ENCODE data around the gene FMN1.

The FMN1 gene

DNA sequence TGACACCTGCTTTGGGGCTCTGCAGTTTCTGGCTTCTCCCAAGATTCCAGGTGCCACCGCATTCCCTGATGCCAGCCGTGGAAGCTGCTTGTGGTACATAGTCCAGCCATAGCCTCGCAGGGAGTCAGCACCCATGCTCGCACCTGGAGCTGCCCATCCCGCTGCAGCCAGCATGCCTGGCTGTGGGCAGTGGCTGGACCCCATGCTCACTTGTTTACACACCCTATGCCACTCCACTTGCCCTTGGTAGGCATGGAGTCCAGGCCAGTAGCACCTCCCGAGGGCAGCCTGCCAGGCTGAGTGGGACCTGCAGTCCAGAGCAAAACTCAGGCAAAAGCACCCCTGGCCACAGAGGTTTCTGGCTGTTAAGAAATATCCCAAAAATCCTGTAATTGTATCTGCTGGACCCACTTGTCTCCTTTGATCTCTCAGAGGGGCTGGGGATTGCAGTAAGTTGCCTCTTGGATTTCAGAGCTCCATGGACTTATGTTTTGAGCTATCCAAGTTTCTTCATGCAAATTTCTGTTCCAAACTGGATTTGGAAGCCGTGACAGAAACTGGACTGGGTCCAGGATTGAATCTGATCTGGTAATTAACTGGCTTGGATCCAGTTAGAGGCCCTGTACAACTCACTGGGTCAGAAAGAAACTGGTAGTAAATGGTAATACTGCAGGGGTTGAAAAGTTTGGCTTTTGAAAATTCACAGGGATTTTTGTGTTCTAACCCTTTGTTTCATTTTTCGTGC, 149.3 kb downstream of the FMN1 start:
- DNase-seq = no peak

DNA sequence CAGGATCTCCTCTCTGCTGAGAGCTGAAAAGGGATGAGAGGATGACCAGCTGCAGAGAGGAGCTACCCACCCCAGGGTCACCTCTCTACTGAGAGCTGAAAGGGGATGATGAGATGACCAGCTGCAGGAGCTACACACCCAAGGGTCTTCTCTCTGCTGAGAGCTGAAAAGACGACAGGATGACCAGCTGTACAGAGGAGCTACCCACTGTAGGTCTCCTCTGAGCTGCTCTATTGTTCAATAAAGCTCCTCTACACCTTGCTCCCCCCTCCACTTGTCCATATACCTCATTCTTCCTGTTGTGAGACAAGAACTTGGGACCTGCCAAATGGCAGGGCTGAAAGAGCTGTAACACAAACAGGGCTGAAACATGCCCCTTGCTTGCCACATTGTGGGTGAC, 149.9 kb downstream of the FMN1 start:
- no peak for DNase-seq

DNA sequence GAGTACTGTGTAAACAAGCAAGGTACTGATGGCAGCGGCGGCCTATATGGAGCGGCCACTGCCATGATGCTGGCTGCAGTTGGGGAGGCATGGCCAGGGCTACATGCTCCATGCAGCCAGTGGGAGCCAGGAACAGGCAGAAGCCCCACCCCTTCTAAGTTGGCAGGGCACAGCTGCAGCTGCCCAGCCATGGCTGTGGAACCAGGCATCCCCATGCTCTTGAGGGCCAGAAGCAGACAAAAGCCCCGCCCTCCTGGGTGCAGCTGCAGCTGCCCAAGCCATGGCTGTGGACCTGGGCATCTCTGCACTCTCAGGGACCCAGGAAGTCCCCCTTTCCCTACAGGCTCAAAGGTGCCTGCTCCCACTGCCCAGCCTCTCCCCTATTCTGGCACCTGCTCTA, 150.9 kb downstream of the FMN1 start:
- DNase-seq = no peak

DNA sequence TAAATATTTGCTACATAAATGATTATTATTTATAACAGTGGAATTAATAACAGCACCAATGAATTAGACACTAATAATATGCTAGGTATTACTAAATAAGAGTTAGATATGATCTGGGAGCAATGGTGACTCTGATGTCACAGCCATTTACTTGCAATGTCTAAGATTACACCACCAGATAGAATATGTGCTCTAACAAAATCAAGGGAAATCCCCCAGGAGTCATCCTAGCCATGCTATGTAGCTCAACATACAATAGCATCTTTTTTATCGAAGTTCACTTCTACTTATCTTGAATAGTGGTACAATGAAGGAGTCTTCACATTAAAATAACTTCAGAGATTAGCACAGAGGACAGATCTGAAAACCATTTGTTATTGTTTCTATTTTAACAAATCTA, 154.0 kb downstream of the FMN1 start:
- no peak for DNase-seq

DNA sequence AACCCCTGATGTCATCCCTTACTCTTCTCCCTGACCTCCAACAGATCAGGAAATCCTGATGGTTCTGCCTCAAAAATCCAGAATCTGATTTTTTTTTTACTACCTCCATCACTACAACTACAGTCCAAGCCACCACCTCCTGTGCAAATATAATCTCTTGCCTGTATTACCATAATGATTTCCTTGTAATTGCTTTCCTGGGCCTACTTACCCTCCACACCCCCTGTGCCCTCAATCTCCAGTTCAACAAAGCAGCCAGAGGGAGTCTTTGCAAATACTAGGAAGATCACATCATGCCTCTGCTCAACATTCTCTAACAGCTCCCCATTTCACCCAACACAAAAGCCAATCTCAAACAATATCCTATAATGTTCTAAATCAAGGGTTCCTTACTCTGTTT, 159.9 kb downstream of the FMN1 start:
- no peak for DNase-seq

DNA sequence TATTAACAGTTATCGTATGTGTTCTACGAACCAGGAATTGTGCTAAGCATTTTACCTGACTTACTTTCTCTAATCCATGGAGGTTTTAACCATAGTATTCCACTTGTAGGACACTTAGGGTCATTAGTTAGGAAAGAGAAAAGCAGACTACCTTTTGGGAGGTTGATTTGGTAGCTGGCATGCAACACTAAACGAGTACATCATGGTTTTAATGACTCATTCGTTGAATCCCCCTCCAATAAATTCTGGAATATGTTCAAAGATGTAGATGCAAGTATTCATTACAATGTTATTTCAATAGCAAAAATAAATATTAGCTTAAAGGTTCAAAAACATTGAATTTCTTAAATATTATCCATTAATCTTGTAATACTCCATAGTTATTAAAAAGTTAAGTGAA, 162.5 kb downstream of the FMN1 start:
- no peak for DNase-seq

DNA sequence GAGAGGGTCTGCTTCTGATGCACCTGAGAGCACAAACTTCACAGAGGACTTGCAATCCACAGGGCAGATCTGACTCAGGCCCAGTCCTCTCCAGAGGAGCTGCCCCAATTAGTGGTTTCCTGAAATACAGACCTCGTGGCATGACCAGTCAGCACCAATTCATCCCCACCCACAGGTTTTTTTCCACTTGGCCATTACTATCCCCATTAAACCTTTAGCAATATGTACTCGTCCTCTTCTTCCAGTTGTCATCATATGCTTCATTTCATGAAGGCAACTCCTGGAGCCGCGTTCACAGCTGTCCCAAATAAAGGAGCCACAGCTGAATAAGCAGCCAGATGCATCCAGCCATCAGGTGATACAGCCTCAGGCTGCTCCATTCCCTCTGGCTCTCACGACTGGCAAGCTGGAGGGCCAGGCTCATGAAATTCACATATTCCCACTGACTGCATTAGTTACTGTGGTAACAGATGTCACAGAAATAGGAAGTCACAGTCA, 163.1 kb downstream of the FMN1 start:
- DNase-seq = no peak

DNA sequence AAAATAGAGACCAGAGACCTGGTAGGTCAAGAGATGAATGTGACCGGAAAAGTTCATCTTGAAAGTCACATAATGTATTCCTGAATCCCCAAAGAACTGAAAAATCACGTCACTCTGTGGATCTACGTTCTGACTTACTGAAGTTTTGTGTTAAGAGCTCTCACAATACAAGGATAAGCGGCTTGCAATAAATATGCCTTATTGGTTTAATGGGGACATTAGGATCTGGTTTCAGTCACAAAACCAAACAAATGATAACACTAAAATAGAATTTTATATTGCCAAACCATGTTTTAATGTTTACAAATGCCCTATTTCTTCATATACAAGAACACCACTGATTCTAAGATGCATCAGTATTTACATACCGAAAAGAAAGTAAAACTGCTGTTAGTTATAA, 164.2 kb downstream of the FMN1 start:
- DNase-seq = no peak

DNA sequence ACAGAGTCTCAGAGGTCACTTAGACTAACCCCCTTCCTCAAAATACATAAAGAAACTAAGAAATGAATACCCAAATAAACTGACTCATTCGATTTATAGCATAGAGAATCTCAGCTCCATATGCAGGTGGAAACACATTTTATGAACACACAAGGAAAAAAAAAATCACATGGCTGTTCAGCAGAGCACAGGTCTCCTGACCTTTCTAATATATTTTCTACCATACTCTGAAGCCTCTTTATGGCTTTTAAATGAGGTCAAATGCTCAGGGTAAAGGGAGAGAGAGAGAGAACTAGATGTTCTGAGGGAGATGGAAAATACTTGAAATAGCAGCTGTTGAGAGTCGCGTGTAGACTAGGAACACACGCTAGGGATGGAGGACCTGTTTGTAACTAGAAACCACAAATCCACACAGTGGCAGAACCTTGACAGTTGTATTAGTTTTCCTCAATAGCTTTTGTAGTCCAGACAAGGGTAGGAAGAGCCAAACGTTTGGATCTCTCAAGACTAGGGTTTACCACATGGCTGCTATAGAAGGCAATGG, 165.3 kb downstream of the FMN1 start:
- no peak for DNase-seq

DNA sequence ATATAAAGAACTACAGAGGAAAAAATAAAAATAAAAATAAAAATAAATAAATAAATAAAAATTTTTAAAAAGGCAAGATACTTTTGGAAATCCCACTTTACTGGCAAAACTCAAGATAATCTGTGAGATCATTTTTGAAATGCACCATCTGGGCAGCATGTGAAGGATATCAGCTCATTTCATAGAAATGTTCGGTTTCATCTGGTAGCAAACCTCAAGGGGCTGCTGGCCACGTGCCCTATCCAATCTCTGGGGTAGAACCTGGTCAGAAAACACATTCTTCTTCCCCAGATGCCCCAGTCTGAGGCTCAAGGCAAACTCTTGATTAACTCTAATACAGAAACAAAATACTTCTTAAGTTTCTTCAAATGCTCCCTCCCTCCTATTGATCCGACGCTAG, 166.0 kb downstream of the FMN1 start:
- no peak for DNase-seq

DNA sequence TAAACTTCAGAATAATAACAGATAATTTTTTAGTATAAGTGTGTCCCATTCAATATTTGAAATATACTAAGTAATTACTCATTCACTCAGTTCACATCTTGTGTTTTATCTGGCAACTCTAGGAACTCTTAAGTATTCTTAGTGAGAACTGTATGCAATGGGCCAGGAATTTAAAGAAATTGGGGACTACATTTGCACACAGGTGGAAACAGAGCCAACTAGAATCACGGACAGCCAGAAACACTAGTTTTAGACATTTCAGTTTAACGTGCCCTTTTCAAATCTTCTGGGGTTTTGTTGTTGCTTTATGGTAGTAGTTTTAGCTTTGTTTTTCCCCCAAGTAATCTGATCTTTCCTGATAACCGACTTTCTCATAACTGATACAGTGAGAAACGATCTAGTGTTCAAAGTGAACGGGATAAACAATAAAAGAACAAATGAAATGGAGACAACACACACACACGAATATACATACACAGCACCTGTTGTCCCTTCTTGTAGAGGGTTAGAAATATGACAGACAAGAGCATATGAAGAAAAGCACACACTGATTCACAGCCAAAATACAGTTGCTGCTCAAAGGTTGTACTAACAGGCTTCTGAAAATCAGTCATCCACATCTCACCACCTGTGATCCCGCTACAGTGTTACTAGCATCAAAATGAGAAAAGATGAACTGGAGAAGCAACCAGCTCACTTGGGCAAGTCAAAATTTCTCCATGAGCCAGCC, 167.0 kb downstream of the FMN1 start:
- no peak for DNase-seq

DNA sequence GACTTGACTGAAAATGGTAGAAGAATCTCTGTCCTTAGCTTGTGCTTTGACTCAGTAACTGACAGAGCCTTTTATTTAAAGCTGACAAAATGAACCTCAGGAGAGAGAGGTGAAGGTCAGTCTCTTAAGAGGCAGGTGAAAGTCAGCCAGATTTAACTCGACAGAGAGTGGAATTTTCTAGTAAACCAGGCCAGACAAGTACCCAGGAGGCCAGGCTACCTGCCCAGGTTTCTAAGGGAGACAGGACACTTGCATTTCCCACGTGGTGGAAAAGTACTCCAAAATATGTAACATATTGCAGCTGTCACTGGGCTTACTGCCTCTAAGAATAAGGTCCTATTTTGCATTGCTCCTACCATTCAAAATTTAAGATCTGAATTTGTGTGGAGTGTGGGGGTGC, 167.9 kb downstream of the FMN1 start:
- DNase-seq = no peak

DNA sequence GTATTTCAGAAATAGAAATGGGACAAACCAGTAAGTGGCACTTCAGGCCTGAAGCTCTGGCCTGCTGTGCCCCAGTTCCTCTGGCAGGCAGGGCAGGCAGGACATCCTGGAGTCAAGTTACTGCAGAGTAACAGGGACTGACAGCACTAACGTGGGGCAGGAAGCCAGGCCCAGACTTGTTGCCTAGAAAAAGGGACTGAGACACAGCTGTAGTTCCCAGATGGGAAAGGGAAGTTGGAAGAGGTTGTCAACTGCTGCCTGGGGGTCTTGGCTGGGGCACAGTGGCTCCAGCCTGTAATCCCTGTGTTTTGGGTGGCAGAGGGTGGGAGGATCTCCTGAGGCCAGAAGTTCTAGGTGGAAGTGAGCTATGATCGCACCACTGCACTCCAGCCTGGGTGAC, 171.9 kb downstream of the FMN1 start:
- DNase-seq = no peak

DNA sequence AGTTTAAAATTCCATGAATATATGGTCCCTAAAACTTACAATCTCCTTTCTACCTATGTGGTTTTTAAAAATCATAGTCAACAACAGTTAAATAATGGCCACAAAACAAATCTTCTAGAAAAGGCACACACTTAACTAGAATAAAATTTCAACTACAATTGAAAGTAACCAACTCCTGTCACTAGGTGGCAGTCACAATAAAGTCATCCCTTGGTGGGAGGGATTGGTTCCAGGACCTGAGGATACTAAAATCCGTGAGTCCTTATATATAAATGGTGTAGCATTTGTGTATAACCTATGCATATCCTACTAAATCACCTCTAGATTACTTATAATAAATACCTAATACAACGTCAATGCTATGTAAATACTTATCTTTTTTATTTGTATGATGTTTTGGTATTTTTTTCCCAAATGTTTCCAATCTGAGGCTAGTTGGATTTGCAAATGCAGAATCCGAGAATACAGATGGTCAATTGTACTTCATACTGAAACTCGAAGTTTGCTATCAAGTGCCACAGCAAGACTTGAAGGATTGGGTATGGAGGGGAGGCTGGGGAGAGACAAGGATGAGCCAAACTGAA, 172.6 kb downstream of the FMN1 start:
- peak; percentile 41 for DNase-seq

DNA sequence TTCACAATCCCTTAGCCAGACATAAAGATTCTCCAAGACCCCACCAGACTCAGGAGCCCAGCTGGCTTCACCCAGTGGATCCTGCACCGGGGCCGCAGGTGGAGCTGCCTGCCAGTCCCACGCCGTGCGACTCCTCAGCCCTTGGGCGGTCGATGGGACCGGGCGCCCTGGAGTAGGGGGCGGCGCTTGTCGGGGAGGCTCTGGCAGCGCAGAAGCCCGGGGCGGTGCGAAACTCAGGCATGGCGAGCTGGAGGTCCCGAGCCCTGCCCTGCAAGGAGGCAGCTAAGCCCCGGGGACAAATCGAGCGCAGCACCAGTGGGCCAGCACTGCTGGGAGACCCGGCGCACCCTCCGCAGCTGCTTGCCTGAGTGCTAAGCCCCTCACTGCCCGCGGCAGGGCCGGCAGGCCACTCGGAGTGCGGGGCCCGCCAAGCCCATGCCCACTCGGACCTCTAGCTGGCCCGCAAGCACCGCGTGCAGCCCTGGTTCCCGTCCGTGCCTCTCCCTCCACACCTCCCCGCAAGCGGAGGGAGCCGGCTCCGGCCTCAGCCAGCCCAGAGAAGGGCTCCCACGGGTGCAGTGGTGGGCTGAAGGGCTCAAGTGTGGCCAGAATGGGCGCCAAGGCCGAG, 175.0 kb downstream of the FMN1 start:
- no peak for DNase-seq

DNA sequence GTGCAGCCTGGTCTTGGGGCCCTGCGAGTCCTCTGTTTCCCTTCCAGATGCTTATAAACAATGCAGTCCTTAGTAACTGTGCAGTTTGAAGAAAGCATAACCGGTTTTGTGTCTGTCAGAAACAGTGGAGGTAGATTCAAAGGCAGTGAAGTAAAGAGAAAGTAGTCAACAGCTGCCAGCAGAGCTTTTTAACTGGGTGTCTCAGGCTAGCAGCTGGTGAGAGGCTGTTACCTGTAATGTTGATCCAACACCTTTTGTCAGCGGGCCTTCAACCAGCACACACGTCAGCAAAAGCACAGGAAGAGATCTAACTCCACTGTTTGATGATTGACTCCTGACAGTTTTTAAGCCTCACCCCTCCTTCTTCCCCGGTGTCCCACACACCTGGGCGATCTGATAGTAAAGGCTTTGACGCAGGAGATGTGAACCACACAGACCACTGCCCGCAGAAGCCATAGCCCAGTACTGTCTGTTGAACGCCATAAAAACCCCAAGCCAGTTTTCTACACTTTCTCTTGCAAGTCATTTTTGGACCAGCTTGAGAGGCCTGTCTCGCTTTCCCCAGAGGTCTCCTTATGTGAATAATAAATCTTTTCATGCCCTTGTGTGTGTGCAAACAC, 178.0 kb downstream of the FMN1 start:
- DNase-seq = peak; percentile 8

DNA sequence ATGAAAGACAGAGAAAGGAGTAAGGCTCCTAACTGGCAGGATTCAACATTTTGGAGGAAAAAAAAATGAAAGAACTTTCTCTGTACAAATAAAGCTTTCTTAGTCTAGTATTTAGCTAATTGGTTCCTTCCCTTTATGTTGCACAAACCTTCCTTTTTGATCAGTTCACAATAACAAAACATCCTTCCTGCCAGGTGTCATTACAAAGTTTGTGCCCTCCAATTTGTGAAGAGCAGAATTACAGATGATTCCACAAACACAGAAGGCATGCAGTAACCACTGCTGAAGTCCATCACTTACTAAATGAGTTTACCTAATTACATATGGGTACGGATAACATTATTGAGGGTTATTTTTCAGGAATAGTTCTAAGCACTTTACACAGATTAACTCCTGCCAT, 179.9 kb downstream of the FMN1 start:
- no peak for DNase-seq

DNA sequence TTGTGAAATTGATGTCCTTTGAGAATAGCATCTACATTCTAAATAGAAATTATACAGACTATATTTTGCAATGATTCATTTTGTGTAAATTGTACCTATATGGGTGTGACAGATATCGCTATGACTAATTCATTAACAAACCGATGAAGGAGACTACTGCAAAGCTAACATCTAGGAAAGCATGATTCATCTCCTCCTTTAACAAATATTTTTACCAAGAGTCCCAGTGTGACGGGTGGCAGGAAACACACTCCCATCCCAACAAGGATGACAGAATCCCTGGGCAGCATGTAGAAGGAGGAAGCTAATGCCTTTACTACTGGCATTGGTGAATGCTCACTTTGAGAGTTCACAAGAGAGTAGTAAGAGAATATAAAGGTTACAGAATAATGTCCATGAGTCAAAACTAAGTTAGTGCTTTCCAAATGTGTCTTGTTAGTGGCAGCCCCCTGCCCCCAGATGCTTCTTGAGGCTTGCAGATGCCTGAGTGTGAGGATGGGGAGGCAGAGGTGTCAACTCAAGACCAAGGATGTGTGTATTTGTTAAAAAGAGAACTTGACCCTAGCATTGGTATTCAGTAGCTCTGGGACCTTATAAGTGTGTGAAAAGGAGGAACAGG, 180.6 kb downstream of the FMN1 start:
- peak; percentile 43 for DNase-seq

DNA sequence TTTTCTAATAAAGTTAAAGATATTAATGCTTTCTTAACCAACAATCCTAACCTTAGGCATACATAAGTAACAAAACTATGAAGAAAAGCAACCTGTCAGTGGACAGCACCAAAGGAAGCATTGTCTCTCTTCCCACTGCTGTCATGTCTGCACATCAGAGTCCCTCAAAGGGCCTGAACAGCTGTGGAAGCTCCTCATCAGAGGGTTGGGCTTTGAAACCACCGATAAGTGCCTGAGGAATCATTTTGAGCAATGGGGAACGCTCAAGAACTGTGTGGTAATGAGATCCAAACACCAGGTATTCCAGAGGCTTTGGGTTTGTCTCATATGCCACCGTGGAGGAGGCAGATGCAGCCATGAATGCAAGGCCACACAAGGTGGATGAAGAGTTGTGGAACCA, 182.5 kb downstream of the FMN1 start:
- DNase-seq = no peak

DNA sequence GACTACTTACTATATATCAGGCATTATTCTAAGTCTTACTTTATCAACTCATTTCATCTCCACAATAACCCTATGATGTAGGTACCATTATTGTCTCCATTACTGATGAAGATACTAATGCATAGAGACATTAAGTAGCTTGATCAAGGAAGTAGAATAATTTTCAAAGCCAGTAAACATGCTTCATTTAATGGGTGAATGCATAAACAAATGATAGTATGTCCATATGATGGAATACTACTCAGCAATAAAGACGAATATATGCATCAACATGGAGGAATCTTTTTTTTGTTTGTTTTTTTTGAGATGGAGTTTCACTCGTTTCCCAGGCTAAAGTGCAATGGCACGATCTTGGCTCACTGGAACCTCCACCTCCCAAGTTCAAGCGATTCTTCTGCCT, 184.9 kb downstream of the FMN1 start:
- DNase-seq = no peak

DNA sequence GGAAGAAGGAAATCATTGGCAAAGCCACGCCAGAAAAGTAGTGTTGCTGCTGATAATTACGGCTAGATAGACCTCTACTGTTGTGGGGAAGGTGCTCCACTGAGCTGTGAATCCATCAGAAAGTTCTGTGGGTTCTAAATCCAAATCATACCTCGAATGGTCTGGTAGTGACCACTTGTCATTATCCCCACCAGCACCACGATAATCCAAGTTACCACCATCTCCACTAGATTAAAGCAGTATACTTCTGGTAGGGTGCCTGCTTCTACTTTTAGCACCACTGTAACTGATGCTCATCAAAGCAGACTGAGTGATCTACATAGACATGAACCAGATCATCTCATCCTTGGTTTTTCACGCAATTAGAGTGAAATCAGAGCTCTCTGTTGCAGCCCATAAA, 185.5 kb downstream of the FMN1 start:
- no peak for DNase-seq

DNA sequence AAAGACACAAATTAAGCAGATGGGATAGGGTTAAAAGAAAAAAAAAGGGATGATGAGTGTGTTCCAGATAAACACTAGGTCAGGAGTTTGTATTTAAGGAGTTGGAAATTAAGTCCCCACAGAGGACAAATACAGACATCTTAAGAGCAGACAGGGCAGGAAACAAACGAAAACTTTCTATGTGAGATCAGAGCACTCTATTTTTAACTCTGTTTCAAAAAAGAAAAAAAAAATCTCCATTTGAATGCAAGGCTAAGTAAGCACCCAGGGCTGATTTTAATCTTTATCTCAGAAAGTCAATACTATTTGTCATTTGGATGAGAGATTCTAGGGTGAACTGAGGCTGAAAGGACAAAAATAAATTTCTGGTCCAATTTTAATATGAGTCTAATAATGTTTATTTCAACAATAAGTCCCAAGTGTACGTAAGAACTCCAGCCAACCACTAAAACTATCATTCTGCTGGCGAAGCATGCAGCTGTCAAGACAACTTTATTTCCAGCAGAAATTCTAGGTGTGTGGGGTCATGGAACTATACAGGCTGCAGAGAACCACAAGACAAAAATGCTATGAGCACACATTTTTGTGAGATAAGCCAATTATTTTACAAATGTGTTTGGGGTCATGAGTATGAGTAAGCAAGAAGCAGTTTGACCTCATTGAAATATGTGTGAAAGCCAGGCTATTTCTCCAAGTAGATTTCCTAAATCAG, 186.1 kb downstream of the FMN1 start:
- no peak for DNase-seq
